ENCODE results near the gene BCL2. TPM values are rescaled to one million over a fixed set of nuclear protein-coding genes. Genes with fewer than 3 reads are reported as not detected.

The BCL2 gene
- total and polyA plus RNA-seq, 8 donors = 6.3 to 11.3 (median 10.8) TPM

- DNase-seq (no peak), ATAC-seq (no peak)
- intact Hi-C loops (cut with DNase I) = no loop called here
- Histone ChIP-seq H3K4me1 (peaks cover 0 to 9% of the 10 kb centered on the region in 2 donors), H3K4me3 (no peak overlapping the region), H3K27ac (no peak overlapping the region), H3K9me3 (no peaks in the 10 kb centered on the region), H3K36me3 (no peaks in the 10 kb centered on the region), H3K27me3 (no peaks in the 10 kb centered on the region)
- no peak for TF ChIP-seq CTCF (IDR thresholded peaks at IDR 0.05)
Measured at GRCh38 chr18:63113899-63114565, 205.5 kb downstream of the BCL2 start.

GRCh38 chr18:63112706-63113105 lies 206.9 kb downstream of the BCL2 start:
- Histone ChIP-seq H3K9me3 (no peaks in the 10 kb centered on the region), H3K4me1 (peaks cover 0 to 9% of the 10 kb centered on the region in 2 donors), H3K4me3 (no peak overlapping the region), H3K36me3 (no peaks in the 10 kb centered on the region), H3K27ac (no peak overlapping the region), H3K27me3 (no peaks in the 10 kb centered on the region)
- ATAC-seq (no peak), DNase-seq (no peak)
- intact Hi-C loops (cut with DNase I) = no loop called here
- TF ChIP-seq CTCF (IDR thresholded peaks at IDR 0.05) = no peak

GRCh38 chr18:63111671-63112402 lies 207.7 kb downstream of the BCL2 start:
- no peaks in the 10 kb centered on the region for H3K36me3 ChIP-seq
- DNase-seq = peak in 1 of 4 donors; percentile 46
- intact Hi-C loops (cut with DNase I) = no loop called here
- no peaks in the 10 kb centered on the region for H3K9me3 ChIP-seq
- no peak for TF ChIP-seq CTCF (IDR thresholded peaks at IDR 0.05)
- ATAC-seq = peak; percentile 26
- H3K4me3 ChIP-seq = no peak overlapping the region
- no peaks in the 10 kb centered on the region for H3K27me3 ChIP-seq
- peaks cover 0 to 9% of the 10 kb centered on the region in 2 donors for H3K4me1 ChIP-seq
- no peak overlapping the region for H3K27ac ChIP-seq

- H3K27me3 ChIP-seq = no peaks in the 10 kb centered on the region
- H3K36me3 ChIP-seq = no peaks in the 10 kb centered on the region
- no peaks in the 10 kb centered on the region for H3K9me3 ChIP-seq
- H3K4me1 ChIP-seq = peaks cover 0 to 9% of the 10 kb centered on the region in 2 donors
- intact Hi-C loops (cut with DNase I) = no loop called here
- no peak overlapping the region for H3K27ac ChIP-seq
- no peak overlapping the region for H3K4me3 ChIP-seq
- ATAC-seq (no peak), DNase-seq (no peak)
- TF ChIP-seq CTCF (IDR thresholded peaks at IDR 0.05) = no peak
Measured at GRCh38 chr18:63109802-63110201, 209.8 kb downstream of the BCL2 start.

- TF ChIP-seq CTCF (IDR thresholded peaks at IDR 0.05) = no peak
- no peak overlapping the region for H3K27ac ChIP-seq
Measured at GRCh38 chr18:63109022-63109421, 210.5 kb downstream of the BCL2 start.

More at GRCh38 chr18:63109022-63109421, 210.5 kb downstream of the BCL2 start:
- H3K4me3 ChIP-seq = no peak overlapping the region
- no peaks in the 10 kb centered on the region for H3K27me3 ChIP-seq
- ATAC-seq (no peak), DNase-seq (no peak)
- no peaks in the 10 kb centered on the region for H3K36me3 ChIP-seq
- peaks cover 0 to 9% of the 10 kb centered on the region in 2 donors for H3K4me1 ChIP-seq
- intact Hi-C loops (cut with DNase I) = no loop called here
- no peaks in the 10 kb centered on the region for H3K9me3 ChIP-seq

All from left lung (tissue), 10 donors.